Colonic mucosa (tissue), 4 donors: ENCODE data around the gene FDX1. TPM values are rescaled to one million over a fixed set of nuclear protein-coding genes. Genes with fewer than 3 reads are reported as not detected.

Experiments
- DNase-seq: peaks from one replicate; pipeline ENCODE4 v3.0.0-alpha.2; 2020
- H3K27ac ChIP-seq: fragments of 200-600 bp; one replicate; pipeline ENCODE4 v1.8.0; 2021
- H3K27me3 ChIP-seq: fragments of 200-600 bp; one replicate; pipeline ENCODE4 v1.8.0; 2021
- H3K36me3 ChIP-seq: fragments of 200-600 bp; one replicate; pipeline ENCODE4 v1.8.0; 2021
- H3K4me1 ChIP-seq: fragments of 200-600 bp; one replicate; pipeline ENCODE4 v1.8.0; 2021; ENCODE audit warnings: mild to moderate bottlenecking
- H3K4me3 ChIP-seq: fragments of 200-600 bp; one replicate; pipeline ENCODE4 v1.8.0; 2021
- H3K9ac ChIP-seq, 2 donors: one replicate each; pipeline ENCODE4 v1.7.0; 2013; ENCODE audit warnings: control low read depth in 2 of 2, low read depth in 2 of 2, low read length in 2 of 2
- H3K9me3 ChIP-seq: fragments of 200-600 bp; one replicate; pipeline ENCODE4 v1.8.0; 2021
- intact Hi-C: fragments of 100-400 bp; cut with DNase I; formaldehyde crosslinking; loops from one replicate; pipeline ENCODE4 v1.14.1; 2022
- total RNA-seq, 2 donors: library from RNA; stranded (reverse); fragmentation: NEBNext Ultra II Directional in 1 of 2; extraction: Animal tissue kit (Norgen Biotek cat#: 25700) in 1 of 2; gene quantifications; one replicate each; pipeline ENCODE4 v1.2.1, GENCODE V29; 2021
- TF ChIP-seq, protein P1 (sequence below): fragments of 200-600 bp; IDR thresholded peaks from one replicate; pipeline ENCODE4 v1.8.0; 2022; ENCODE audit warnings: antibody characterized with exemption, mild to moderate bottlenecking
- donor health status: healthy.
- donor health status: DM: no; HTN: no; CAD: no.
- donor health status: DM: no; HTN: no; CAD: no.

The FDX1 gene
- total RNA-seq, 2 donors from 2014 or later: 19.0 to 23.7 TPM

DNA sequence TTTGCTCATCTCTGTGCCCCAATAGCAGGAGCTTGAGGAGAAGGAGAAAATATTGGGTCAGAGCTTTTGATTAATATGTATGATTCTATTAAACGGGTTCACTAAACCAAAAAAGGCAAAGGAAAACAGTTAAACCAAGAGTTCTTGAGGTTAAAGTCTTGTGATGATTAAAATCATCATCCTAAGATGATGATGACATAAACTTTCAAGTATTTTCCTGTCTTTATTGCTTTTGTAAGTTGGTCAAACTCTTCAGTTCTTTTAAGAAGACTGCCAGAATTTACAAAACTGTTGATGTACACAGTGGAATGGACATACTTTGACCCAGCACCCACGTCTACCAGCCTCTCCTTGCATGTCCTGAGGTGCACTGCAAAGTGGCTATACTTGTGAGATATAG, 41.0 kb downstream of the FDX1 start:
- no peak overlapping the region for H3K9ac ChIP-seq
- no peaks in the 10 kb centered on the region for H3K9me3 ChIP-seq
- H3K27me3 ChIP-seq: no peaks in the 10 kb centered on the region
- TF ChIP-seq, protein P1, sequence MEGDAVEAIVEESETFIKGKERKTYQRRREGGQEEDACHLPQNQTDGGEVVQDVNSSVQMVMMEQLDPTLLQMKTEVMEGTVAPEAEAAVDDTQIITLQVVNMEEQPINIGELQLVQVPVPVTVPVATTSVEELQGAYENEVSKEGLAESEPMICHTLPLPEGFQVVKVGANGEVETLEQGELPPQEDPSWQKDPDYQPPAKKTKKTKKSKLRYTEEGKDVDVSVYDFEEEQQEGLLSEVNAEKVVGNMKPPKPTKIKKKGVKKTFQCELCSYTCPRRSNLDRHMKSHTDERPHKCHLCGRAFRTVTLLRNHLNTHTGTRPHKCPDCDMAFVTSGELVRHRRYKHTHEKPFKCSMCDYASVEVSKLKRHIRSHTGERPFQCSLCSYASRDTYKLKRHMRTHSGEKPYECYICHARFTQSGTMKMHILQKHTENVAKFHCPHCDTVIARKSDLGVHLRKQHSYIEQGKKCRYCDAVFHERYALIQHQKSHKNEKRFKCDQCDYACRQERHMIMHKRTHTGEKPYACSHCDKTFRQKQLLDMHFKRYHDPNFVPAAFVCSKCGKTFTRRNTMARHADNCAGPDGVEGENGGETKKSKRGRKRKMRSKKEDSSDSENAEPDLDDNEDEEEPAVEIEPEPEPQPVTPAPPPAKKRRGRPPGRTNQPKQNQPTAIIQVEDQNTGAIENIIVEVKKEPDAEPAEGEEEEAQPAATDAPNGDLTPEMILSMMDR: no peak
- no peak for DNase-seq
- no peaks in the 10 kb centered on the region for H3K4me1 ChIP-seq
- H3K4me3 ChIP-seq: no peak overlapping the region
- intact Hi-C loops: no loop called here
- no peak overlapping the region for H3K27ac ChIP-seq
- no peaks in the 10 kb centered on the region for H3K36me3 ChIP-seq

DNA sequence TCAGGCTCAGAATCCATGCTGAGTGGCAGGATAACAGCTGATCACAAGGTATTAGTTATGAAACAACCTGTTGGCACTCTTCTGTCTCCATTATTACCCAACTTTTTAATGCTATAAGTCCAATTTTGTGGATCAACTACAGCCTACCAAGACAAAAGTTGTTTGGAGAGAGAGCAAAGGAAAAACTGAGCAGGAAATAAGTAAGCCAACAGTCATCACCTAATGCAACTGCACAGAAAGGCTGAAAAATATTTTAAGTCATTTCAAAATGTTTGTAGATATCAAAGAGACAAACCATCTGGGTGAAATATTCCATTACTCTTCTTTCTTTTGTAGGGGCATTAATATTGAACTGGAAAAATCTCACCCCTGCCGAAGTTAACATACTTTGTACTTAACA, 41.6 kb downstream of the FDX1 start:
- TF ChIP-seq, protein P1: no peak
- no peaks in the 10 kb centered on the region for H3K27me3 ChIP-seq
- intact Hi-C loops: no loop called here
- no peaks in the 10 kb centered on the region for H3K4me1 ChIP-seq
- H3K9ac ChIP-seq: no peak overlapping the region
- H3K27ac ChIP-seq: no peak overlapping the region
- H3K4me3 ChIP-seq: no peak overlapping the region
- H3K9me3 ChIP-seq: no peaks in the 10 kb centered on the region
- no peaks in the 10 kb centered on the region for H3K36me3 ChIP-seq
- DNase-seq: no peak

DNA sequence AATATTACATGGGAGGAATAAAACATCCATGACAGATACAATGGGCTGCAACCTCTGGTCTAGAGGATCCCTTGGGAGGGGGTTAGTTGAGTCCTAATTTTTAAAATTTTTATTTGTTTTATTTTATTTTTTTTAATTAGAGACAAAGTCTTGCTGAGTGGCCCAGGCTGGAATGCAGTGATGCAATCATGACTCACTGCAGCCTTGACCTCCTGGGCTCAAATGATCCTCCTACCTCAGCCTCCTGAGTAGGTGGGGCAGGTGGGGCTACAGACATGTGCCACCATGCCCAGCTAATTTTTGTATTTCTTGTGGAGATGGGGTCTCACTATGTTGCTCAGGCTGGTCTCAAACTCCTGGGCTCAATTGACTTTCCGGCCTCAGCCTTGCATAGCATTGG, 43.1 kb downstream of the FDX1 start:
- Histone ChIP-seq H3K9ac (no peak overlapping the region), H3K9me3 (no peaks in the 10 kb centered on the region), H3K4me1 (no peaks in the 10 kb centered on the region), H3K27ac (no peak overlapping the region), H3K36me3 (no peaks in the 10 kb centered on the region), H3K4me3 (no peak overlapping the region), H3K27me3 (no peaks in the 10 kb centered on the region)
- intact Hi-C loops: no loop called here
- DNase-seq: no peak
- TF ChIP-seq, protein P1: no peak

DNA sequence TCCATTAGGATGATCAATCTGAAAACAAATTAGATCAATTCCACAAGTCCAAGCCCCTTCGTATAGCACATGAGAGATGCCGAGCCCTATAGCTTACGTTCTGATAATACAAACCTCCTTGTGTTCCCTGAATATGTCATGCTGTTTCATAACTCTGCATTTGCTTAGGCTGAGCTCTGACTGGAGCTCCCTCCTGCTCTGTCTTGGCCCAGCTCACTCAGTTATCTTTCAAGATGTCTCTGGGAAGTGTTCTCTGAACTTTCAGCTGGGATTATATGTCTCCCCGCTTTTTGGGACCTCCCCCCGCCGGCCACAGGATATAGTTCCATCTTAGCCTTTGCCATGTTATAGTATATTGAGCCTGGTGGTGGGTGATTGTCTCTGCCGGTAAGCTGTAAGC, 44.0 kb downstream of the FDX1 start:
- no peaks in the 10 kb centered on the region for H3K36me3 ChIP-seq
- DNase-seq: no peak
- no peaks in the 10 kb centered on the region for H3K4me1 ChIP-seq
- H3K4me3 ChIP-seq: no peak overlapping the region
- TF ChIP-seq, protein P1: no peak
- H3K9me3 ChIP-seq: no peaks in the 10 kb centered on the region
- intact Hi-C loops: no loop called here
- no peaks in the 10 kb centered on the region for H3K27me3 ChIP-seq
- H3K9ac ChIP-seq: no peak overlapping the region
- no peak overlapping the region for H3K27ac ChIP-seq

DNA sequence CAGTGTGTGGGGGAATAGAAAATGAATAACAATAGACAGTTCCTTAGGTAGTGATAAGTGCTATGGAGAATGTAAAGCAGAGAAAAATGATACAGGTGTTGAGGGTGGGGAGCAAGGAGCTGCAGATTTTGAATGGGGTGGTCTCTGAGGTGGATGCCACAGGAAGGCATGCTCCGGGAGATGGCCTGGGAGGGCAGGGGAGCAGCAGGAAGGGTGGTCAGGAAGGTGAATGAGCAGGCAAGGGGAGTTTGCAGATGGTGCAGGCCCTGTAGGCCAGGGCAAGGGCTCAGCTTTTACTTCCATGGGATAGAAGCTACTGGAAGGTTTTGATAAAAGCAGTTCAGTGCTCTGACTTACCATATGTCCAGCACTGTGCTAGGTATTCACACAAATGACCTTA, 44.8 kb downstream of the FDX1 start:
- no peaks in the 10 kb centered on the region for H3K4me1 ChIP-seq
- no peaks in the 10 kb centered on the region for H3K9me3 ChIP-seq
- no peak overlapping the region for H3K9ac ChIP-seq
- TF ChIP-seq, protein P1: no peak
- DNase-seq: no peak
- H3K27me3 ChIP-seq: no peaks in the 10 kb centered on the region
- no peak overlapping the region for H3K27ac ChIP-seq
- no peaks in the 10 kb centered on the region for H3K36me3 ChIP-seq
- intact Hi-C loops: no loop called here
- no peak overlapping the region for H3K4me3 ChIP-seq

- no peaks in the 10 kb centered on the region for H3K36me3 ChIP-seq
- H3K27ac ChIP-seq: no peak overlapping the region
- no peak for DNase-seq
- no peak overlapping the region for H3K9ac ChIP-seq
- H3K4me3 ChIP-seq: no peak overlapping the region
- no peaks in the 10 kb centered on the region for H3K27me3 ChIP-seq
- H3K9me3 ChIP-seq: no peaks in the 10 kb centered on the region
- intact Hi-C loops: no loop called here
- TF ChIP-seq, protein P1: no peak
- no peaks in the 10 kb centered on the region for H3K4me1 ChIP-seq
Observed at GRCh38 chr11:110475671-110476070, 45.9 kb downstream of the FDX1 start.
